Mammary epithelial cell (primary cell): Measurements from ENCODE around the gene RASAL3.

Experiments
- CTCF ChIP-seq, 2 donors: IDR thresholded peaks in 1 of 2; conservative IDR thresholded peaks in 1 of 2; 2 replicates each; pipeline ENCODE4 v1.5.1; 2011 to 2012; ENCODE audit warnings: inconsistent platforms in 2 of 2, low read length in 2 of 2, mild to moderate bottlenecking in 2 of 2, control low read depth in 1 of 2, low read depth in 1 of 2; ENCODE audit not compliant: insufficient read depth in 1 of 2; ENCODE audit errors: extremely low read depth in 1 of 2
- EZH2 ChIP-seq: IDR thresholded peaks from 2 replicates; pipeline ENCODE4 v1.6.1; 2012; ENCODE audit warnings: low read length, inconsistent platforms, borderline replicate concordance

GRCh38 chr19:15417699-15418098, 46.6 kb downstream of the RASAL3 start:
- no peak for TF ChIP-seq CTCF (conservative IDR thresholded peaks at IDR 0.05 in 1 of 2, IDR thresholded peaks at IDR 0.05 in 1 of 2; ENCODE audit: extremely low read depth in 1 of 2, insufficient read depth in 1 of 2, low read depth in 1 of 2, low read length in 2 of 2)
- no peak for TF ChIP-seq EZH2
